Putamen (tissue), 1 donor: Measurements from ENCODE around the gene FXYD4.
"Not testable (repeated sequence)": the region's sequence is repeated elsewhere in the genome, so short reads cannot be mapped to it uniquely, and the experiment has no call there.

Experiments
- DNase-seq: peaks from one replicate; pipeline ENCODE4 v3.0.0-alpha.2; 2016; ENCODE audit warnings: low spot score

Gene FXYD4

DNA sequence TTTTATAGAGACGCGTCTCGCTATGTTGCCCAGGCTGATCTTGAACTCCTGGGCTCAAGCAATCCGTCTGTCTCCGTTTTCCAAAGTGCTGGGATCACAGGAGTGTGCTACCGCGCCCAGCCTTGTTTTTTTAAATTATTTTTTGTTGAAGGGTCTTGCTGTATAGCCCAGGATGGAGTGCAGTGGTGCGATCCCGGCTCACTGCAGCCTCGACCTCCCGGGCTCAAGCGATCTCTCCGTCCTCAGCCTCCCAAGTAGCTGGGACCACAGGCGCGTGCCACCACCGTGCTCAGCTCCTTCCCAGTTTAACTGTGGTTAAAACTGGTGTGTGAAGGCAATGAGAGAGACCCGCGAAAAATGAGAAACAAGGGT is 48.5 kb downstream of the FXYD4 start:
- no peak for DNase-seq

DNA sequence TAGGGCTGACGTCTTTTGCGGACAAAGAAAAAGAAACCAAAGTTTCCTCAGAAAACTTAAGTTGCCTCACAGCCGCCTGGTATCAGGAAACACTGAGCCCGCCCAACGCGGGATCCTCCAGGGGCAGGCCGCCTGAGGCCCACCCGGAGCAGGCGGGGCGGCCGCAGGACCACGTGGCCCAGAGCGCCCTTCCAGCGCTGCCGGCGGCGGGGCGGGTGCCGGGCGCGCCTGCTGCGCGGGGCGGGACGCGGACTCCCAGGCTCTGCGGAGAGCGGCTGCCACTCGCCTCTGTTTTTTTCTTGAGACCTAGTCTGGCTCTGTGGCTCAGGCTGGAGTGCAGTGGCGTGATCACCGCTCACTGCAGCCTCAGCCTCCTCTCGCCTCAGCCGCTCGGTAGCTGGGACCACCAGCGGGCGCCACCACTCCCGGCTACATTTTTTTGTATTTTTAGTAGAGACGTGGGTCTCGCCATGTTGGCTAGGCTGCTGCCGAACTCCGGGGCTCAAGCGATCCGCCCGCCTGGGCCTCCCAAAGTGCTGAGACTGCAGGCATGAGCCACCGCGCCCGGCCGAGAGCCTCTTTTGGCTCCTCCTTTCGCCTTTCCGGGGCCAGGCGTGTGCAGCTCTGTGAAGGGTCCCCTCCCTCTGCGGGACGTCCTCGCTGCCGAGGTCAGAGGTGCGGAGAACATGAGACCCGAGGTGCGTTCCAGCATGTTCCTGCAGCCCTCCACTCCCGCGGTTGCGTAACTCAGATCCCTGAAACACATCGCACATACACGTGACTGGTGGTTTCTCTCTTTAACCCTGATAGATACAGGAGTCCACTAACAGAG is 49.1 kb downstream of the FXYD4 start:
- peak; percentile 88 for DNase-seq

DNA sequence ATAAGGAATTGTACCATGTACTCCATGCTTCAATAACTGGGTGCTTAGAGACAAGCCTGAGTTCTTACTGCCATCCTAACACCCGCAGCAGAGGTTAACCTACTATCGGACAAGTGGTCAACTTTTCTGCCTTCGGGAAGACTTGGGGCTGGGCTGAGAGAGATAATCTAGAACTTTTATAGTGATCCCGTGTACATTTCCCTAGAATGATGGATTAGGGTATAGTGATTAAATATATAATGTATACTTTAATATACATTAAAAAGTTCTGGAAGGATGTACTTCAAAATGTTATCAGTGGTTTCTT is 49.7 kb downstream of the FXYD4 start:
- no peak for DNase-seq

DNA sequence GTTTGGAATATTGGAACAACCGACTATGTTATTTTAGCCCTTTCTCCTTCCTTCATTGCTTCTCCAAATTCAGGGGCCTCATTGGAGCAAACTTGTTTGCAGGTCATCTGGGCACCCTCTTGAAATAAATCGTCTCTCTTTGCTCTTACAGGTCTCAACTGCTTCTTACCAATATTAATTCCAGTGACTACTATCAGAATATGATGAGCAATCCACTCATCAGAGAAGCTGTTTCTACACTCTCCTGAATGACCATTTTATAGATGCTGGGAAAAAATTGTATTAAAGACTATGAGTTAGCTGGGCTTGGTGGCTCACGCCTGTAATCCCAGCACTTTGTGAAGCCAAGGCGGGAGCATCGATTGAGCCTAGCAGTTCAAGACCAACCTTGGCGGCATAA is 50.1 kb downstream of the FXYD4 start:
- no peak for DNase-seq

DNA sequence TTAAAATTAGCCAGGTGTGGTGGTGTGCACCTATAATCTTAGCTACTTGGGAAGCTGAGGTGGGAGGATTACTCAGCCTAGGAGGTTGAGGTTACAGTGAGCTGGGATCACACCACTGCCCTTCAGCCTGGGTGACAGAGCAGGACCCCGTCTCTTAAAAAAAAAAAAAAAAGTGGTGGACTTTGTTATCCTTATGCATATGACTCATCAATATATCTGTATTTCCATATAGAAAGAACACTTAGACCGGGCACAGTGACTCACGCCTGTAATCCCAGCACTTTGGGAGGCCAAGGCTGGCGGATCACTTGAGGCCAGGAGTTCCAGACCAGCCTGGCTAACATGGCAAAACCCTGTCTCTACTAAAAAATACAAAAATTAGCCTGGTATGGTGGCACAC is 50.5 kb downstream of the FXYD4 start:
- DNase-seq = not testable (repeated sequence)

DNA sequence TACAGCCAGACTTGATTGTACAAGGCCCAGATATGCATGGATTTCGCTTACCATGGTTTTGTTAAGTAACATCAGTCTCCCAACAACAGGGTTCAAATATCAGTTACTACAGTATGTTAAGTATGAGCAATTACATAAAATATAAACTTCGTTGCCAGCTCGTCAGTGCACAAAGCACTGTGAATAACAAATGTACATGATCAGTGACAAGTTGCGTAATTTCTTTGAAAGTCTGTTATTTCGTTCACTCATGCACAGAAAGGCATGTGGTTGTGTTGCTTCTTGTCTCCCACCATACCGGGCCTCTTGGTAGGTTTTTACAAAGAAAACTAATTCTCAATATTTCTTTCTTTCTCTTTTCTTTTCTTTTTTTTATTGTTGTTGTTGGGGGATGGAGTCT is 53.0 kb downstream of the FXYD4 start:
- no peak for DNase-seq
